ENCODE results near the gene SMOC1.
"Not testable (repeated sequence)": the region's sequence is repeated elsewhere in the genome, so short reads cannot be mapped to it uniquely, and the experiment has no call there.

Gene SMOC1

GRCh38 chr14:69903046-69903445, 23.8 kb downstream of the SMOC1 start:
- DNase-seq = not testable (repeated sequence)

DNA sequence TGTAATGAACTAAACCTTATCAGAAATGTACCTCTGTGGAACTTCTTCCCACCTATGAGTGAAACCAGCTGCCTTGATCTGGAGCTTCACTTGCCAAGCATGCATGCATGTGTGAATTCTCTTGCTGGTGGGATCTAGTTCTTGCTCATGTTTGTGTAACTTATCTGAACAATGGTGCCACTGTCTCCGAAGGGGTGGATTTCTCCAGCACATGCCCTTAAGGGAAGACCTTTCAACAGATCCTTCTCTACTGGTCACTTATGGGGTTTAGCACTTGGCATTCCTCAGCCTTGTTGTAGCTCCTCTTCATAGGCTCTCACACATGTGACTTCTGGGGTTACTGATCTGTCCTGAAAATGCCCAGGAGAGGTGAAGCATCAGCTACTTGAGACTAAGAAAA, 25.0 kb downstream of the SMOC1 start:
- DNase-seq = no peak

GRCh38 chr14:69906201-69906600, 27.0 kb downstream of the SMOC1 start:
- no peak for DNase-seq

GRCh38 chr14:69909826-69910550, 30.8 kb downstream of the SMOC1 start:
- no peak for DNase-seq

- no peak for DNase-seq
Observed at GRCh38 chr14:69910871-69911270, 31.7 kb downstream of the SMOC1 start.

DNA sequence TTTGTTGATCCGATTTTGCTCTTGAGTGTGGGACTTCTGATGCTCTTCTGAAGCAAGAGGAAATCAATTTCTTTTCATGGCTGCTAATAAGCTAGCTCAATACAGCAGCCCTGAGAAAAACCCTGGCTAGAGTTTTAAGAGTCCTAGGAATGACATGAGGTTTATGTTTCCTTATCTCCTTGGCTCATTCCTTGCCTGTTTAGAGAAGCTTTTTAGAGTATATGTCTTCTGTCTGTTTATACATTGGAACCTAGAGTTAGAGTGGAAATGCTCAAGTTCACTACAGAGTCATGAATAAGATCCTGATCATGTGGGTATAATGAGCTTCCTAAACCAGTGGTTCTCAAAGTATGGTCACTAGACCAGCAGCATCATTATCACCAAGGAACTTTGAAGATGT, 34.5 kb downstream of the SMOC1 start:
- DNase-seq = no peak

- DNase-seq = no peak
Observed at GRCh38 chr14:69916396-69916795, 37.2 kb downstream of the SMOC1 start.

GRCh38 chr14:69917287-69917686, 38.1 kb downstream of the SMOC1 start:
- DNase-seq = no peak

- no peak for DNase-seq
Observed at GRCh38 chr14:69919815-69920214, 40.6 kb downstream of the SMOC1 start.

GRCh38 chr14:69921052-69921451, 41.8 kb downstream of the SMOC1 start:
- DNase-seq = no peak

DNA sequence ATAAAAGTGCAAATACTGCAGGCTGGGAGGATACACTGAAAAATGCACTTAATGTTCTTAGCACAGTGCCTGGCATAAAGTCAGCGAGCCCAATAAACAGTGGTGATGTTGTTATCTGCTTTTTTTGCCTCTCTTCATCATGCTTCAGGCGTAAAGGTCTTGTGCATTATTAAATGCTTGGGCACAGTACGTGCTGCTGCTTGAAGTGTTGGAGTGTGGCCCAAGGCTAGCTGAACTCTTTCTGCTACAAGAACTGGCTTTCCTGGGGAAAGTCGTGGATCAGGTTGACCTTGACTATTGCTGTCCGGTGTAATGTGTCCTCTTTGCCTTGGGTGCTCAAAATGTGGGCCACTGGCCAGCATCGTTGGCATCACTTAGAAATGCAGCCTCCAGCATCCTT, 43.0 kb downstream of the SMOC1 start:
- DNase-seq = no peak

- no peak for DNase-seq
Observed at GRCh38 chr14:69924201-69924600, 45.0 kb downstream of the SMOC1 start.

GRCh38 chr14:69928111-69928523, 48.9 kb downstream of the SMOC1 start:
- DNase-seq = no peak

DNA sequence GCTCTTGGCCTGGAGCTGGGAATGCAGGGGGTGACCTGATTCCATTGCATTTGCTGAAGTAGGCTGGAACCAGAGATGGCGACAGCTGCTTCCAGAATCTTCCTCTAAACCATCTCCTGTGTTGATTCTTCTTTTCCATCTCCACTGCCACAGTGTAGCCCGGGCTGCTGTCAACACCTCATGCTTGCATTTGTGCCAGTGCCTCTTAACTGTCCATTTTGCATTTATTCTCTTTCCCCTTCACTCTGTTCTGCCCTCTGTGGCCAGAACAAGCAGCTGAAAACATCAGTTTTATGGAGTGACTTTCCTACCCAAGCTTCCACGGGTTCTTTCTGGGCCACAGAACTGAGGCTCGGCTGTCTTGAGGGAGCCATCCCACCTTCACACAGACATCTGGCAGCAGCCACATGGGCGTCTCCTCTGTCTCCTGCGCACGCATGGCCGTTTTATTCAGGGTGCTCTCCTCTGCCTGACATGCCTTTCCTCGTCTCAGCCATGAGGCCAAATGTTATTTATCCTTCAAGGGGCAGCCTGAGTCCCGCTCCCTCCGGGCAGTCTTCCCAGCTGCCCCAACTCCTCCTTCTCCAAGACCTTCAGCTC, 51.7 kb downstream of the SMOC1 start:
- DNase-seq = no peak

- DNase-seq = no peak
Observed at GRCh38 chr14:69931960-69932359, 52.7 kb downstream of the SMOC1 start.

DNA sequence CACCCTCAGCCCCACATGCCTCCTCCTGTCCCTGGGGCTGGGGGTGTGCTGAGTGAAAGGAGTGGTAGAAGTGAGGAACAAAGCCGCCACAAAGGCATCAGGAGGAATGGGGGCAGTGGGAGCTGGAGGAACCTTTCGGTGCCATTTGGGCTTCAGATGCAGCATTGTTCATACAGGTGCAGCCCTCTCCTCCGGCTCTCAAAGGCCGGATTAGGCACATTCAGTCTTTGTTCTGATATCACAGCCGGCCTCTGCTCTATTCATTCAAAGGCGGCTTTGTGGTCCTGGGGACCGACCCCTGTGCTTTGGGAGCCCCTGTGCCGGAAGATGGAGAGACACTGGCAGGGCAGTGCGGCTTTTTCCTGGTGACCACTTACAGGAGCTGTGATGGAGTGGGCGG, 53.2 kb downstream of the SMOC1 start:
- DNase-seq = no peak

- DNase-seq = no peak
Observed at GRCh38 chr14:69933623-69934275, 54.5 kb downstream of the SMOC1 start.

DNA sequence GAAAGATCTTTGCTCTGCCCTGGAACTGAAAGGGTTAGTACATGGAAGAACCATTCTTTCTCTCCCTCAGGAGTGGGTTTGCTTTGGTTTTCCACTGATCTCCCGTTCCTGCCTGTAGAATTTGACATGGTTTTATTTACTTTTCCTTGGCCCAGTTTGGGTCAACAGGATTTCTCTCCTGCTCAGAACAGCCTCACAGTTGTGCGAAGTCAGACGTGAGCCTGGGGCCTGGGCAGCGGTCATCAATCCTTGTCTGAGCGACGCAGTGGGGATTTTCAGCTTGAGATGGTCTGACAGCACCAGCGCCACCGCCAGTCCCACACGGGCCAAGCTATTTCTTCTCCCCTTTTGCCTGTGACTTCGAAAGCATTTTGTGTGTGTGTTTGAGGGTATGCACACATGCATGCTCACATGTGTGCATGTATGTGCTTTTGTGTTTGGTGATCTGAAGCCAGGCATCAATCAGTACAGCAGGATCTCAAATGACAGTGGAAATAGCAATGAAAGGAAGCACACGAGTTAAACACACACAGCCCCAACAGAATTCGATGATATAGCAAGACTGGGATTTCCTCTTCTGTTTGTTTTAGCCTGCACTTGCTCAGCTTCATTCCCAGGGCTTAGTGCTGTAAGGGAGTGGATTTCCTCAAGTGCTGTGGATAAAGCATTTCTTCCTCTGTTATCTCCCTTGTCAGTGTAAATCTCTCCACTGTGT, 58.3 kb downstream of the SMOC1 start:
- DNase-seq = no peak

- DNase-seq = no peak
Observed at GRCh38 chr14:69938751-69939150, 59.5 kb downstream of the SMOC1 start.

DNA sequence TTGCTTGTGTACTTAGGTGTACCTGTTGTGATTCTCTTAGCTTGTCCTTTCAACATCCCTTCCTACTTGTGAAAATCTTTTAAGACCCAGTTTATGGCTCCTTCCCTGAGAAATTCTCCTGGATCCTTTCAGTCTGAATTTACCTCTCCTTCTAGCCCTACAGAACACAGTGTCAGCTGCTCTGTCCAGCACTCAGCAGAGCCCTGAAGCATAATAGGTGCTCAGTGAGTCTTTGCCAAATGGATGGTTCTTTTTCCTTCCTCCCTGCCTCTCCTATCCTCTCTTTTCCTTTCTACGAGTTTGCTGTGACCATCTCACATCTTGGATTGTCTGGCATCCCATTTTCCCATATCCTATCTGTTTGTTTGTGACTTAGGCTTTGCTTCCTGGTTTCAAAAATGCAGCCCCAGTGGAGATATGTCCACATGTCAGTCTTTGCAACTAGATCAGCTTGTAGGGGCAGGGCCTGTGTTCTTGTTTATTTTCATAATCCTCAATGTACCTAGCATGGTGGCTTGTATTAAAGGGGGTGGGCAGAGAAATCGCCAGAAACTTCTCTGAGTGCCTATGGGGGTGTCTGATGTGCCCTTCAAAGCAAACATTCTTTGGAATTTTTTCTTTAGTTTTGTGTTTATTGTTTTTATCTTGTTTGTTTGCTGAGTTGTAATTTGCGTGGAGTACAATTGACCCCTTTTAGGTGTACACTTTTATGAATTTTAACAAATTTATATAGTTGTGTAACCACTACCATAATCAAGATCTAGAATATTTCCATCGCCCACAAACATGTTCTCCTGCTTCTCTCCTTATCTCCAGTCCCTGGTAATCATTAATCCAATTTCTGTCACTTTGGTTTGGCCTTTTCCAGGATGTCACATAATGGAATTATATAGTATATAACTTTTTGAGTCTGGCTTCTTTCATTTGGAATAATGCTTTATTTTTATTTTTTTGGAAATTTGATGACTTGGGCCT, 62.8 kb downstream of the SMOC1 start:
- DNase-seq = no peak

GRCh38 chr14:69943084-69943780, 64.0 kb downstream of the SMOC1 start:
- DNase-seq = no peak

GRCh38 chr14:69945347-69945746, 66.1 kb downstream of the SMOC1 start:
- DNase-seq = no peak
